ENCODE results near the gene CRABP1.

Gene CRABP1

GRCh38 chr15:78347586-78348543 is 7.7 kb downstream of the CRABP1 start:
- DNase-seq: no peak

- DNase-seq: no peak
Observed at GRCh38 chr15:78350058-78350457, 9.9 kb downstream of the CRABP1 start.

- no peak for DNase-seq
Observed at GRCh38 chr15:78351539-78351938, 11.4 kb downstream of the CRABP1 start.

- DNase-seq: no peak
Observed at GRCh38 chr15:78353093-78353492, 12.9 kb downstream of the CRABP1 start.

GRCh38 chr15:78355177-78355576 is 15.0 kb downstream of the CRABP1 start:
- DNase-seq: no peak

GRCh38 chr15:78358102-78358870 is 18.1 kb downstream of the CRABP1 start:
- no peak for DNase-seq

GRCh38 chr15:78359041-78359808 is 19.1 kb downstream of the CRABP1 start:
- DNase-seq: no peak

GRCh38 chr15:78360367-78360801 is 20.2 kb downstream of the CRABP1 start:
- DNase-seq: no peak

GRCh38 chr15:78360958-78361718 is 21.0 kb downstream of the CRABP1 start:
- DNase-seq: no peak

GRCh38 chr15:78361771-78362506 is 21.8 kb downstream of the CRABP1 start:
- DNase-seq: no peak

- DNase-seq: no peak
Observed at GRCh38 chr15:78362716-78363380, 22.7 kb downstream of the CRABP1 start.

- DNase-seq: no peak
Observed at GRCh38 chr15:78363381-78363734, 23.2 kb downstream of the CRABP1 start.

GRCh38 chr15:78364233-78364632 is 24.1 kb downstream of the CRABP1 start:
- DNase-seq: no peak

- DNase-seq: no peak
Observed at GRCh38 chr15:78365917-78366316, 25.8 kb downstream of the CRABP1 start.

GRCh38 chr15:78366342-78366741 is 26.2 kb downstream of the CRABP1 start:
- DNase-seq: no peak

- DNase-seq: no peak
Observed at GRCh38 chr15:78368651-78369050, 28.5 kb downstream of the CRABP1 start.

GRCh38 chr15:78369161-78369560 is 29.0 kb downstream of the CRABP1 start:
- no peak for DNase-seq

- DNase-seq: no peak
Observed at GRCh38 chr15:78370013-78370412, 29.9 kb downstream of the CRABP1 start.

- DNase-seq: no peak
Observed at GRCh38 chr15:78372880-78373279, 32.7 kb downstream of the CRABP1 start.

GRCh38 chr15:78374436-78375393 is 34.6 kb downstream of the CRABP1 start:
- no peak for DNase-seq

Measured in effector CD8-positive, alpha-beta T cell (primary cell).